ENCODE data around the gene HAP1.
"Not testable (repeated sequence)": the region's sequence is repeated elsewhere in the genome, so short reads cannot be mapped to it uniquely, and the experiment has no call there.

The HAP1 gene

GRCh38 chr17:41717408-41718286 lies 16.8 kb downstream of the HAP1 start:
- TF ChIP-seq CTCF (conservative IDR thresholded peaks at IDR 0.05; ENCODE audit: low read depth, low read length): no peak
- no peak overlapping the region for H3K4me3 ChIP-seq (ENCODE audit: low read length)
- DNase-seq (ENCODE audit: low read depth): no peak

GRCh38 chr17:41711669-41712400 lies 22.6 kb downstream of the HAP1 start, which contains the start of gene GAST:
GAST (plus strand) TSS chr17:41712331; CDS start chr17:41715437, 3,106 bp downstream.
- TF ChIP-seq CTCF (conservative IDR thresholded peaks at IDR 0.05; ENCODE audit: low read depth, low read length): no peak
- no peak within 1 kb of the TSS for H3K4me3 ChIP-seq (ENCODE audit: low read length)
- DNase-seq (ENCODE audit: low read depth): no peak

GRCh38 chr17:41710472-41711090 lies 23.9 kb downstream of the HAP1 start:
- H3K4me3 ChIP-seq (ENCODE audit: low read length): no peak overlapping the region
- no peak for TF ChIP-seq CTCF (conservative IDR thresholded peaks at IDR 0.05; ENCODE audit: low read depth, low read length)
- no peak for DNase-seq (ENCODE audit: low read depth)

GRCh38 chr17:41707803-41708669 lies 26.4 kb downstream of the HAP1 start:
- DNase-seq (ENCODE audit: low read depth): no peak
- TF ChIP-seq CTCF (conservative IDR thresholded peaks at IDR 0.05; ENCODE audit: low read depth, low read length): no peak
- no peak overlapping the region for H3K4me3 ChIP-seq (ENCODE audit: low read length)

- no peak for DNase-seq (ENCODE audit: low read depth)
- no peak overlapping the region for H3K4me3 ChIP-seq (ENCODE audit: low read length)
- no peak for TF ChIP-seq CTCF (conservative IDR thresholded peaks at IDR 0.05; ENCODE audit: low read depth, low read length)
Observed at GRCh38 chr17:41705271-41705991, 29.0 kb downstream of the HAP1 start.

- H3K4me3 ChIP-seq (ENCODE audit: low read length): no peak overlapping the region
- TF ChIP-seq CTCF (conservative IDR thresholded peaks at IDR 0.05; ENCODE audit: low read depth, low read length): no peak
- no peak for DNase-seq (ENCODE audit: low read depth)
Observed at GRCh38 chr17:41702712-41703111, 31.7 kb downstream of the HAP1 start.

- not testable (repeated sequence) for DNase-seq (ENCODE audit: low read depth); H3K4me3 ChIP-seq (ENCODE audit: low read length)
Observed at GRCh38 chr17:41700843-41701242, 33.6 kb downstream of the HAP1 start.
